B cell (primary cell): ENCODE results near the gene SLC1A2.

ENCODE experiments used
- CTCF ChIP-seq: fragments of 200-600 bp; IDR thresholded peaks from one replicate; pipeline ENCODE4 v1.8.0; 2022; ENCODE audit warnings: antibody characterized with exemption, mild to moderate bottlenecking
- EZH2 ChIP-seq: IDR thresholded peaks from 2 replicates; pipeline ENCODE4 v1.6.1; 2012; ENCODE audit warnings: borderline replicate concordance, low read depth, mild to moderate bottlenecking, moderate library complexity, low read length; ENCODE audit not compliant: insufficient read depth, poor library complexity, severe bottlenecking

GRCh38 chr11:35241531-35241930 lies 177.8 kb downstream of the SLC1A2 start:
- TF ChIP-seq CTCF (no peak), EZH2 (no peak)
